H9 (cell line): ENCODE data around the gene GALNT5. TPM values are rescaled to one million over a fixed set of nuclear protein-coding genes. Genes with fewer than 3 reads are reported as not detected.

ENCODE experiments used
- DNase-seq: peaks from one replicate; pipeline ENCODE4 v3.0.0-alpha.2; 2017
- H2AFZ ChIP-seq: one replicate; pipeline ENCODE4 v1.6.1; 2013; ENCODE audit warnings: mild to moderate bottlenecking, low read length, control low read depth, moderate library complexity
- H2AK5ac ChIP-seq: 2 replicates; pipeline ENCODE4 v1.6.1; 2013; ENCODE audit warnings: low read length, control low read depth, mixed read lengths; ENCODE audit not compliant: insufficient read length
- H2BK120ac ChIP-seq: one replicate; pipeline ENCODE4 v1.6.1; 2013; ENCODE audit warnings: low read depth, mild to moderate bottlenecking, low read length, control low read depth, inconsistent platforms; ENCODE audit not compliant: poor library complexity, severe bottlenecking
- H2BK12ac ChIP-seq: 2 replicates; pipeline ENCODE4 v1.6.1; 2013; ENCODE audit warnings: low read length, control low read depth, mixed read lengths, low read depth; ENCODE audit not compliant: insufficient read length
- H2BK15ac ChIP-seq: 2 replicates; pipeline ENCODE4 v1.6.1; 2013; ENCODE audit warnings: low read depth, low read length, control low read depth
- H2BK20ac ChIP-seq: one replicate; pipeline ENCODE4 v1.6.1; 2013; ENCODE audit warnings: low read depth, mild to moderate bottlenecking, low read length, control low read depth, inconsistent platforms; ENCODE audit not compliant: poor library complexity, severe bottlenecking
- H2BK5ac ChIP-seq: 2 replicates; pipeline ENCODE4 v1.6.1; 2013; ENCODE audit warnings: low read length, control low read depth, mixed read lengths; ENCODE audit not compliant: insufficient read length
- H3K14ac ChIP-seq: 2 replicates; pipeline ENCODE4 v1.6.1; 2013; ENCODE audit warnings: low read length, control low read depth; ENCODE audit not compliant: insufficient read depth
- H3K18ac ChIP-seq: 2 replicates; pipeline ENCODE4 v1.6.1; 2013; ENCODE audit warnings: low read depth, mild to moderate bottlenecking, mixed read lengths, low read length, control low read depth; ENCODE audit not compliant: insufficient read length
- H3K23ac ChIP-seq: 2 replicates; pipeline ENCODE4 v1.6.1; 2013; ENCODE audit warnings: low read length, control low read depth, mixed read lengths, low read depth; ENCODE audit not compliant: insufficient read length
- H3K23me2 ChIP-seq: 2 replicates; pipeline ENCODE4 v1.6.1; 2013; ENCODE audit warnings: low read depth, mild to moderate bottlenecking, mixed read lengths, low read length, control low read depth; ENCODE audit not compliant: insufficient read length, poor library complexity, severe bottlenecking
- H3K27ac ChIP-seq: 2 replicates; pipeline ENCODE4 v1.5.1; 2013; ENCODE audit warnings: low read length, control low read depth, mixed read lengths, low read depth; ENCODE audit not compliant: insufficient read length
- H3K27me3 ChIP-seq: 2 replicates; pipeline ENCODE4 v1.6.1; 2013; ENCODE audit warnings: low read length, control low read depth, inconsistent platforms; ENCODE audit not compliant: insufficient read depth
- H3K4ac ChIP-seq: 2 replicates; pipeline ENCODE4 v1.6.1; 2013; ENCODE audit warnings: low read depth, mild to moderate bottlenecking, control low read depth, inconsistent platforms, low read length, moderate library complexity
- H3K4me1 ChIP-seq: 2 replicates; pipeline ENCODE4 v1.6.1; 2013; ENCODE audit warnings: low read length, control low read depth, inconsistent platforms; ENCODE audit not compliant: insufficient read depth
- H3K4me2 ChIP-seq: 2 replicates; pipeline ENCODE4 v1.6.1; 2013; ENCODE audit warnings: low read length, control low read depth, mixed read lengths; ENCODE audit not compliant: insufficient read length, insufficient read depth
- H3K56ac ChIP-seq: 2 replicates; pipeline ENCODE4 v1.6.1; 2013; ENCODE audit warnings: low read depth, mild to moderate bottlenecking, mixed read lengths, low read length, control low read depth; ENCODE audit not compliant: insufficient read length
- H3K79me1 ChIP-seq: 2 replicates; pipeline ENCODE4 v1.6.1; 2013; ENCODE audit warnings: low read depth, mild to moderate bottlenecking, moderate library complexity, low read length, control low read depth, inconsistent platforms; ENCODE audit not compliant: insufficient read depth, poor library complexity, severe bottlenecking
- H3K79me2 ChIP-seq: 2 replicates; pipeline ENCODE4 v1.6.1; 2013; ENCODE audit warnings: low read length, control low read depth, inconsistent platforms; ENCODE audit not compliant: insufficient read depth
- H3K9ac ChIP-seq: 2 replicates; pipeline ENCODE4 v1.6.1; 2013; ENCODE audit warnings: low read length, control low read depth, mixed read lengths; ENCODE audit not compliant: insufficient read length; ENCODE audit errors: extremely low read depth
- H3K9me3 ChIP-seq: one replicate; pipeline ENCODE4 v1.6.1; 2013; ENCODE audit warnings: low read depth, low read length, inconsistent platforms; ENCODE audit not compliant: control insufficient read depth
- H3T11ph ChIP-seq: one replicate; pipeline ENCODE4 v1.6.1; 2013; ENCODE audit warnings: mild to moderate bottlenecking, low read length, control low read depth, inconsistent platforms
- H4K20me1 ChIP-seq: one replicate; pipeline ENCODE4 v1.6.1; 2013; ENCODE audit not compliant: control insufficient read depth, insufficient read length, insufficient read depth
- H4K5ac ChIP-seq: 2 replicates; pipeline ENCODE4 v1.6.1; 2013; ENCODE audit warnings: low read depth, mild to moderate bottlenecking, mixed read lengths, low read length, control low read depth; ENCODE audit not compliant: insufficient read length
- H4K8ac ChIP-seq: replicated peaks from 2 replicates; pipeline ENCODE4 v1.6.1; 2013; ENCODE audit warnings: low read length, control low read depth, mixed read lengths, low read depth; ENCODE audit not compliant: insufficient read length
- H4K91ac ChIP-seq: 2 replicates; pipeline ENCODE4 v1.6.1; 2013; ENCODE audit warnings: low read depth, mild to moderate bottlenecking, moderate library complexity, mixed read lengths, low read length, control low read depth; ENCODE audit not compliant: insufficient read length
- H3K27ac Mint-ChIP-seq, 3 experiments: 2 replicates in 2 of 3; 3 replicates in 1 of 3; pipeline ENCODE4 v1.8.0; 2020 to 2021; ENCODE audit warnings: mixed read lengths in 3 of 3, mild to moderate bottlenecking in 1 of 3, moderate library complexity in 1 of 3
- H3K27me3 Mint-ChIP-seq: 2 replicates; pipeline ENCODE4 v1.8.0; 2021; ENCODE audit warnings: low read depth, mild to moderate bottlenecking, moderate library complexity, mixed read lengths
- H3K36me3 Mint-ChIP-seq, 3 experiments: 2 replicates in 2 of 3; 3 replicates in 1 of 3; pipeline ENCODE4 v1.8.0; 2020 to 2021; ENCODE audit warnings: low read depth in 3 of 3, mixed read lengths in 3 of 3; ENCODE audit not compliant: insufficient read depth in 1 of 3
- H3K4me1 Mint-ChIP-seq, 2 experiments: 2 replicates each; pipeline ENCODE4 v1.8.0; 2020; ENCODE audit warnings: mixed read lengths in 2 of 2
- H3K4me3 Mint-ChIP-seq, 2 experiments: 2 replicates in 1 of 2; 3 replicates in 1 of 2; pipeline ENCODE4 v1.8.0; 2020 to 2021; ENCODE audit warnings: mild to moderate bottlenecking in 2 of 2, mixed read lengths in 2 of 2, moderate library complexity in 1 of 2
- H3K9me3 Mint-ChIP-seq, 2 experiments: 2 replicates in 1 of 2; 3 replicates in 1 of 2; pipeline ENCODE4 v1.8.0; 2020; ENCODE audit warnings: mild to moderate bottlenecking in 2 of 2, mixed read lengths in 2 of 2, moderate library complexity in 1 of 2
- CTCF ChIP-seq: fragments of 200-600 bp; sonication (generic); conservative IDR thresholded peaks from 3 replicates; pipeline ENCODE4 v1.8.0; 2021; ENCODE audit warnings: antibody characterized with exemption, mild to moderate bottlenecking
- WGBS: extraction: QIAGEN DNeasy Blood & Tissue Kit; methylation state at CpG from one replicate; pipeline ENCODE4 v1.1.7; 2013; ENCODE audit warnings: missing lambda C conversion rate, low lambda C conversion rate, mixed read lengths; ENCODE audit not compliant: insufficient read length; ENCODE audit errors: extremely low coverage; 5-methylcytosine and 5-hydroxymethylcytosine counted together
- total RNA-seq: library from RNA; stranded (reverse); gene quantifications from 2 replicates; pipeline ENCODE4 v1.2.1, GENCODE V29; 2021

GALNT5 gene
- total RNA-seq, 1 experiment from 2014 or later, result 0.17 TPM

- Histone ChIP-seq H2BK12ac (no peak overlapping the region), H3K9ac (no peak overlapping the region), H2BK15ac (no peak overlapping the region), H3K4me2 (no peak overlapping the region), H3K9me3 (no peaks in the 10 kb centered on the region), H3K23me2 (no peaks in the 10 kb centered on the region), H2BK20ac (no peak overlapping the region), H4K91ac (no peak overlapping the region), H3T11ph (no peak overlapping the region), H3K27ac (no peak overlapping the region), H3K23ac (no peak overlapping the region), H3K4ac (no peak overlapping the region), H4K5ac (no peak overlapping the region), H4K20me1 (no peaks in the 10 kb centered on the region), H3K56ac (no peak overlapping the region), H3K18ac (no peak overlapping the region), H2BK120ac (no peak overlapping the region), H4K8ac (no peak overlapping the region), H2BK5ac (no peak overlapping the region), H3K14ac (no peak overlapping the region), H3K79me2 (no peaks in the 10 kb centered on the region), H2AFZ (no peak overlapping the region), H3K79me1 (no peaks in the 10 kb centered on the region), H3K27me3 (no peaks in the 10 kb centered on the region), H2AK5ac (no peak overlapping the region), H3K4me1 (no peaks in the 10 kb centered on the region)
- no peak for TF ChIP-seq CTCF
- no peaks in the 10 kb centered on the region for H3K27me3 Mint-ChIP-seq
- no peaks in the 10 kb centered on the region for H3K4me1 Mint-ChIP-seq
- peaks cover 0 to 3% of the 10 kb centered on the region in 2 experiments; a peak in 1 of 5 replicates for H3K9me3 Mint-ChIP-seq
- WGBS, result no CpG with 5 or more reads among the region's 2 CpGs
- no peak overlapping the region for H3K27ac Mint-ChIP-seq
- no peak overlapping the region for H3K4me3 Mint-ChIP-seq
- no peak for DNase-seq
- no peaks in the 10 kb centered on the region for H3K36me3 Mint-ChIP-seq
These were observed 36.0 kb upstream of the GALNT5 start for GRCh38 chr2:157221394-157221988.
